Stimulated activated naive CD8-positive, alpha-beta T cell treated with anti-CD3 and anti-CD28 coated beads, Interleukin-15, Interleukin-2, amounts not matched to agents 100 U/mL and 50 U/mL, for 24 hours (primary cell): ENCODE data around the gene KCNE3.

Source experiments
- ATAC-seq: fragments of 150-1000 bp; cut with Tn5 transposase; one replicate; pipeline ENCODE4 v1.10.0; 2021
- DNase-seq: peaks from one replicate; pipeline ENCODE4 v3.0.0; 2021

KCNE3 gene

GRCh38 chr11:74466916-74467885 is at the start of gene KCNE3:
Gene KCNE3 (minus strand): TSS chr11:74467549. CDS start chr11:74457563, 9,986 bp downstream.
- ATAC-seq = no peak
- DNase-seq = no peak

- DNase-seq = no peak
- no peak for ATAC-seq
These were observed 40.2 kb upstream of the KCNE3 start for GRCh38 chr11:74507582-74507981.

GRCh38 chr11:74506823-74507222 is 39.5 kb upstream of the KCNE3 start:
- no peak for DNase-seq
- no peak for ATAC-seq

- ATAC-seq = no peak
- no peak for DNase-seq
These were observed 38.6 kb upstream of the KCNE3 start for GRCh38 chr11:74505911-74506310.

- ATAC-seq (no peak), DNase-seq (no peak)
These were observed 36.8 kb upstream of the KCNE3 start for GRCh38 chr11:74504100-74504691.

GRCh38 chr11:74494916-74495315 is 27.6 kb upstream of the KCNE3 start:
- no peak for ATAC-seq
- no peak for DNase-seq

- no peak for DNase-seq
- ATAC-seq = no peak
These were observed 26.7 kb upstream of the KCNE3 start for GRCh38 chr11:74493791-74494630.

- peak; percentile 98 for DNase-seq
- ATAC-seq = peak; percentile 99
These were observed 25.8 kb upstream of the KCNE3 start, which contains the start of gene LIPT2 for GRCh38 chr11:74492974-74493790. Gene LIPT2 (minus strand): TSS chr11:74493724. CDS start chr11:74493703, 21 bp downstream.

GRCh38 chr11:74492084-74492483 is 24.7 kb upstream of the KCNE3 start:
- ATAC-seq (no peak), DNase-seq (no peak)

GRCh38 chr11:74490941-74491340 is 23.6 kb upstream of the KCNE3 start:
- ATAC-seq (no peak), DNase-seq (no peak)

- DNase-seq = no peak
- ATAC-seq = no peak
These were observed 20.5 kb upstream of the KCNE3 start for GRCh38 chr11:74487875-74488274.

- ATAC-seq (no peak), DNase-seq (no peak)
These were observed 18.5 kb upstream of the KCNE3 start for GRCh38 chr11:74485868-74486267.

GRCh38 chr11:74480688-74481417 is 13.5 kb upstream of the KCNE3 start:
- DNase-seq = no peak

GRCh38 chr11:74479732-74480123 is 12.4 kb upstream of the KCNE3 start:
- ATAC-seq (no peak), DNase-seq (no peak)

More at GRCh38 chr11:74480688-74481417, 13.5 kb upstream of the KCNE3 start:
- ATAC-seq = no peak

GRCh38 chr11:74478877-74479731 is 11.8 kb upstream of the KCNE3 start:
- no peak for DNase-seq
- no peak for ATAC-seq

GRCh38 chr11:74476536-74476935 is 9.2 kb upstream of the KCNE3 start:
- no peak for ATAC-seq
- no peak for DNase-seq

- ATAC-seq (no peak), DNase-seq (no peak)
These were observed 7.0 kb upstream of the KCNE3 start for GRCh38 chr11:74474316-74474715.

- DNase-seq (no peak), ATAC-seq (no peak)
These were observed 6.2 kb upstream of the KCNE3 start for GRCh38 chr11:74473382-74474173.
